ENCODE data around the gene SYT12. TPM values are rescaled to one million over a fixed set of nuclear protein-coding genes. Genes with fewer than 3 reads are reported as not detected.
A peak's percentile ranks its signal among the peaks of the same experiment; 100 is the strongest.

Gene SYT12
- total RNA-seq, 4 donors from 2014 or later, result 0.13 TPM; not detected in 3

DNA sequence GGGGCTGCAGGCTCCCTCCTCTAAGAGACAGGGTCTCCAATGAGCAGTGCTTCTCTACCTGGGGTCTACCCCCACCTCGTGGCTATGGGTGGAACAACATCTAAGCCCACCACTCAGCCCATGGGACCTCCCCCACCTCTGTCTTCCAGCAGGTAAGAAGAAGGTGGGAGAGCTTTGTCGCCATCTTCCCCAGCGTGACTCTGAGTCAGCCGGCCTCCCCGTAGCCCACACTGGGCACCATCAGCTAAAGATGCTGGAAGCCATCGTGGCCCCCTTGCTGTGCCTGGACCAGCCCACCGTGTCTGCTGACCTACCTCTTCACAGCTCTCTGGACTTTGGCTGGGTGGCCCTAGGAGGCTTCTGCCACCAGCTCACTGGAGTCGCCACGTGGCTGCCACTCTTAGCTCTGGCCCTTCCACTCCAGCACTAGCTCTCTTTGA, 46.9 kb upstream of the SYT12 start:
- intact Hi-C loops (cut with DNase I), result no loop called here
- Histone ChIP-seq H3K27ac (replicated peaks in 1 of 4) (no peak overlapping the region), H3K4me3 (no peak overlapping the region), H3K9me3 (peaks cover 0 to 8% (median 5%) of the 10 kb centered on the region in 4 donors), H3K4me1 (peaks cover 0 to 4% (median 0%) of the 10 kb centered on the region in 4 donors), H3K27me3 (peaks cover 0 to 16% (median 0%) of the 10 kb centered on the region in 4 donors), H3K36me3 (no peaks in the 10 kb centered on the region)
- TF ChIP-seq, protein P1, sequence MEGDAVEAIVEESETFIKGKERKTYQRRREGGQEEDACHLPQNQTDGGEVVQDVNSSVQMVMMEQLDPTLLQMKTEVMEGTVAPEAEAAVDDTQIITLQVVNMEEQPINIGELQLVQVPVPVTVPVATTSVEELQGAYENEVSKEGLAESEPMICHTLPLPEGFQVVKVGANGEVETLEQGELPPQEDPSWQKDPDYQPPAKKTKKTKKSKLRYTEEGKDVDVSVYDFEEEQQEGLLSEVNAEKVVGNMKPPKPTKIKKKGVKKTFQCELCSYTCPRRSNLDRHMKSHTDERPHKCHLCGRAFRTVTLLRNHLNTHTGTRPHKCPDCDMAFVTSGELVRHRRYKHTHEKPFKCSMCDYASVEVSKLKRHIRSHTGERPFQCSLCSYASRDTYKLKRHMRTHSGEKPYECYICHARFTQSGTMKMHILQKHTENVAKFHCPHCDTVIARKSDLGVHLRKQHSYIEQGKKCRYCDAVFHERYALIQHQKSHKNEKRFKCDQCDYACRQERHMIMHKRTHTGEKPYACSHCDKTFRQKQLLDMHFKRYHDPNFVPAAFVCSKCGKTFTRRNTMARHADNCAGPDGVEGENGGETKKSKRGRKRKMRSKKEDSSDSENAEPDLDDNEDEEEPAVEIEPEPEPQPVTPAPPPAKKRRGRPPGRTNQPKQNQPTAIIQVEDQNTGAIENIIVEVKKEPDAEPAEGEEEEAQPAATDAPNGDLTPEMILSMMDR (IDR thresholded peaks at IDR 0.05), result peak in 1 of 3 experiments; percentile 37
- TF ChIP-seq POLR2A (IDR thresholded peaks at IDR 0.05; ENCODE audit: low read depth), result no peak
- TF ChIP-seq EP300 (IDR thresholded peaks at IDR 0.05), result no peak
- no peak for TF ChIP-seq POLR2AphosphoS5 (IDR thresholded peaks at IDR 0.05)
- WGBS, result 46% methylated on average over 5 of the region's 9 CpGs
- DNase-seq (ENCODE audit: extremely low spot score), result no peak

DNA sequence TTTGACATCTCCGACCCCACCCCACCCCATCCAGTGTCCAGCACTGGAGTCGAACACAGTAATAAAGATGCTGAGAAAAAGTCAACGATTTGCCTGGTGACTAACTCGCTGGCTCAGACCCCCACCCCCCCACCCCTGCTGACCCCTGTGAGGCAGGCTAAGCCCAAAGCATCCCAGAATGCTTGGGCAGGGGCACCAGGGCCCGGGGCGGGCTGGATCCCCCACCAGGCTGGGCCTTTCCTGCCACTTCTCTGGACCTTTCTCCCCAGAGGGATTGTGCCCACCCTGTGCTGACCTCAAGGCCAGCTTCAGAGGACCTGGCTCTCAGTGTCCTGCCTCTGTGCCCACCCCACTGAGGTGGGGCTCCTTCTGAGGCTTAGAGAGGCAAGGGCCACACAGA, 46.0 kb upstream of the SYT12 start:
- H3K27me3 ChIP-seq, result peaks cover 0 to 16% (median 0%) of the 10 kb centered on the region in 4 donors
- no peak overlapping the region for H3K4me3 ChIP-seq

DNA sequence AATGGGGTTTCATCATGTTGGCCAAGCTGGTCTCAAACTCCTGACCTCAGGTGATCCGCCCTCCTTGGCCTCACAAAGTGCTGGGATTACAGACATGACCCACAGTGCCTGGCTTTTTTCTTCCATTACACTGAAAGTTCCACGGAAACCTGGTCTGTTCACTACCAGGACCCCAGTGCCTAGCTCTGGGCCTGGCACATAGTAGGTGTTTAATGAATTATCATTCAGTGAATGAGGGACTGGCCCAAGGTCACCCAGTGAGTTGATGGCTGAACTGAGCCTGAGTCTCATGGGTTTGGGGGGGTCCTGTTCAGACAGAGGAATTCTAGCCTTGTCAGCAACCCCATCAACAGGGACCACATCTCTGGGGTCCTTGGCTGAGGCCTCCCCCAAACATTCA, 44.7 kb upstream of the SYT12 start:
- Histone ChIP-seq H3K9me3 (peaks cover 0 to 8% (median 5%) of the 10 kb centered on the region in 4 donors), H3K4me1 (peaks cover 9 to 13% (median 11%) of the 10 kb centered on the region in 4 donors), H3K27me3 (peaks cover 0 to 16% (median 0%) of the 10 kb centered on the region in 4 donors), H3K4me3 (no peak overlapping the region), H3K36me3 (no peaks in the 10 kb centered on the region), H3K27ac (replicated peaks in 1 of 4) (no peak overlapping the region)
- TF ChIP-seq EP300 (IDR thresholded peaks at IDR 0.05), result no peak
- no peak for TF ChIP-seq POLR2AphosphoS5 (IDR thresholded peaks at IDR 0.05)
- TF ChIP-seq, protein P1 (IDR thresholded peaks at IDR 0.05), result no peak
- TF ChIP-seq POLR2A (IDR thresholded peaks at IDR 0.05; ENCODE audit: low read depth), result no peak
- DNase-seq (ENCODE audit: extremely low spot score), result no peak
- intact Hi-C loops (cut with DNase I), result no loop called here
- 100% methylated on average over 2 of the region's 2 CpGs for WGBS

More for the DNA sequence above, 46.0 kb upstream of the SYT12 start:
- DNase-seq (ENCODE audit: extremely low spot score), result no peak
- Histone ChIP-seq H3K9me3 (peaks cover 0 to 8% (median 5%) of the 10 kb centered on the region in 4 donors), H3K27ac (replicated peaks in 1 of 4) (no peak overlapping the region), H3K36me3 (no peaks in the 10 kb centered on the region), H3K4me1 (peaks cover 5 to 8% (median 6%) of the 10 kb centered on the region in 4 donors)
- TF ChIP-seq, protein P1 (IDR thresholded peaks at IDR 0.05), result no peak
- TF ChIP-seq POLR2A (IDR thresholded peaks at IDR 0.05; ENCODE audit: low read depth) (no peak), EP300 (IDR thresholded peaks at IDR 0.05) (no peak), POLR2AphosphoS5 (IDR thresholded peaks at IDR 0.05) (no peak)
- WGBS, result 93% methylated on average over 5 of the region's 6 CpGs
- intact Hi-C loops (cut with DNase I), result no loop called here

DNA sequence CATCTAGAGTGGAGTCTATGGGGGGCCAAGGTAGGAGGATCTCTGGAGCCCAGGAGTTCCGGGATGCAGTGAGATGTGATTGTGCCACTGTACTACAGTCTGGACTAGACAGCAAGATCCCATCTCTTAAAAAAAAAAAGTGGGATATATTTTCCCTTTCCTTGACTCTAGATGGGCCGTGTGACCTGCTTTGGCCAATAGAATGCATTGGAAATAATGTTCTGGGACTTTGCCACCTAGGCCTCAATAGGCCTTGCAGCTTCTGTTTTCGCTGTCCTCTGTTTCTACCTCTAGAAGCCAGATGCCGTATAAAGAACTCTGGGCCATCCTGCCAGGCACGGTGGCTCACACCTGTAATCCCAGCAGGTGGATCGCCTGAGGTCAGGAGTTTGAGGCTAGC, 44.2 kb upstream of the SYT12 start:
- Histone ChIP-seq H3K36me3 (no peaks in the 10 kb centered on the region), H3K4me3 (no peak overlapping the region), H3K4me1 (peaks cover 9 to 13% (median 11%) of the 10 kb centered on the region in 4 donors), H3K27me3 (peaks cover 0 to 16% (median 0%) of the 10 kb centered on the region in 4 donors), H3K9me3 (peaks cover 0 to 8% (median 5%) of the 10 kb centered on the region in 4 donors), H3K27ac (replicated peaks in 1 of 4) (no peak overlapping the region)
- intact Hi-C loops (cut with DNase I), result no loop called here
- TF ChIP-seq, protein P1 (IDR thresholded peaks at IDR 0.05), result no peak
- TF ChIP-seq POLR2A (IDR thresholded peaks at IDR 0.05; ENCODE audit: low read depth) (no peak), EP300 (IDR thresholded peaks at IDR 0.05) (no peak), POLR2AphosphoS5 (IDR thresholded peaks at IDR 0.05) (no peak)
- WGBS, result 100% methylated on average over 6 of the region's 6 CpGs
- no peak for DNase-seq (ENCODE audit: extremely low spot score)
